NK-92 treated with Interleukin-12 subunit alpha and Interleukin-12 subunit beta, amount 100 ng/mL, for 24 hours (cell line): ENCODE data around the gene MRPL4.
"Not testable (repeated sequence)": the region's sequence is repeated elsewhere in the genome, so short reads cannot be mapped to it uniquely, and the experiment has no call there.

Experiments
- DNase-seq: peaks from one replicate; lab custom pipeline; 2025; lab: John Stamatoyannopoulos, UW

The MRPL4 gene

GRCh38 chr19:10230173-10230860, 21.7 kb upstream of the MRPL4 start:
- DNase-seq: no peak

- peak; percentile 50 for DNase-seq
Measured at GRCh38 chr19:10230861-10231611, 21.0 kb upstream of the MRPL4 start, which contains the start of gene S1PR2. S1PR2 (minus strand) TSS chr19:10231331; CDS start chr19:10224905, 6,426 bp downstream.

GRCh38 chr19:10231612-10232228, 20.3 kb upstream of the MRPL4 start:
- no peak for DNase-seq

GRCh38 chr19:10233946-10234345, 18.1 kb upstream of the MRPL4 start:
- DNase-seq: no peak

GRCh38 chr19:10235003-10235402, 17.0 kb upstream of the MRPL4 start:
- DNase-seq: no peak

- not testable (repeated sequence) for DNase-seq
Measured at GRCh38 chr19:10235409-10235808, 16.6 kb upstream of the MRPL4 start.

GRCh38 chr19:10237702-10238101, 14.3 kb upstream of the MRPL4 start:
- no peak for DNase-seq

GRCh38 chr19:10238172-10238783, 13.7 kb upstream of the MRPL4 start:
- DNase-seq: no peak

GRCh38 chr19:10241826-10242449, 10.1 kb upstream of the MRPL4 start:
- not testable (repeated sequence) for DNase-seq

GRCh38 chr19:10243606-10244005, 8.4 kb upstream of the MRPL4 start:
- no peak for DNase-seq

GRCh38 chr19:10245189-10245939, 6.7 kb upstream of the MRPL4 start:
- DNase-seq: no peak

GRCh38 chr19:10246511-10246910, 5.5 kb upstream of the MRPL4 start:
- no peak for DNase-seq

GRCh38 chr19:10252707-10253106, 693 bp downstream of the MRPL4 start:
- no peak for DNase-seq

GRCh38 chr19:10254244-10254643, 2.2 kb downstream of the MRPL4 start:
- no peak for DNase-seq

- no peak for DNase-seq
Measured at GRCh38 chr19:10255358-10255757, 3.3 kb downstream of the MRPL4 start.

- no peak for DNase-seq
Measured at GRCh38 chr19:10256551-10256950, 4.5 kb downstream of the MRPL4 start.

- no peak for DNase-seq
Measured at GRCh38 chr19:10256970-10257615, 5.1 kb downstream of the MRPL4 start.

- DNase-seq: no peak
Measured at GRCh38 chr19:10258080-10258710, 6.2 kb downstream of the MRPL4 start.

GRCh38 chr19:10259162-10259905, 7.3 kb downstream of the MRPL4 start:
- peak; percentile 64 for DNase-seq

GRCh38 chr19:10260141-10260584, 8.1 kb downstream of the MRPL4 start:
- DNase-seq: no peak
